ENCODE measurements around the gene HECTD4.
"Not testable (repeated sequence)": the region's sequence is repeated elsewhere in the genome, so short reads cannot be mapped to it uniquely, and the experiment has no call there.

The HECTD4 gene

GRCh38 chr12:112226768-112227167 is 155.5 kb downstream of the HECTD4 start:
- Histone ChIP-seq H3K27me3 (ENCODE audit: insufficient read depth, low read depth) (no peaks in the 10 kb centered on the region), H3K36me3 (ENCODE audit: insufficient read depth) (no peaks in the 10 kb centered on the region), H3K4me2 (no peak overlapping the region), H3K9ac (no peak overlapping the region), H4K20me1 (ENCODE audit: insufficient read depth) (no peaks in the 10 kb centered on the region), H3K79me2 (ENCODE audit: insufficient read depth, low read depth) (no peaks in the 10 kb centered on the region), H3K4me1 (ENCODE audit: low read depth, poor library complexity, severe bottlenecking) (peaks cover 7% of the 10 kb centered on the region), H3K27ac (no peak overlapping the region), H3K4me3 (IDR thresholded peaks at IDR 0.05; ENCODE audit: insufficient read depth, low read depth, low read length) (no peak overlapping the region), H2AFZ (ENCODE audit: low read depth) (no peak overlapping the region)
- TF ChIP-seq CTCF (conservative IDR thresholded peaks at IDR 0.05; ENCODE audit: low read depth, low read length) = no peak

GRCh38 chr12:112220628-112221027 is 161.6 kb downstream of the HECTD4 start:
- not testable (repeated sequence) for H3K4me2 ChIP-seq; H4K20me1 ChIP-seq (ENCODE audit: insufficient read depth); H3K79me2 ChIP-seq (ENCODE audit: insufficient read depth, low read depth); H3K27ac ChIP-seq; H2AFZ ChIP-seq (ENCODE audit: low read depth); H3K27me3 ChIP-seq (ENCODE audit: insufficient read depth, low read depth); H3K36me3 ChIP-seq (ENCODE audit: insufficient read depth); H3K4me1 ChIP-seq (ENCODE audit: low read depth, poor library complexity, severe bottlenecking); H3K4me3 ChIP-seq (IDR thresholded peaks at IDR 0.05; ENCODE audit: insufficient read depth, low read depth, low read length); H3K9ac ChIP-seq

- Histone ChIP-seq H4K20me1 (ENCODE audit: insufficient read depth) (no peaks in the 10 kb centered on the region), H3K9ac (no peak overlapping the region), H3K27ac (no peak overlapping the region), H3K79me2 (ENCODE audit: insufficient read depth, low read depth) (no peaks in the 10 kb centered on the region), H2AFZ (ENCODE audit: low read depth) (no peak overlapping the region), H3K4me1 (ENCODE audit: low read depth, poor library complexity, severe bottlenecking) (peaks cover 7% of the 10 kb centered on the region), H3K4me2 (no peak overlapping the region), H3K4me3 (IDR thresholded peaks at IDR 0.05; ENCODE audit: insufficient read depth, low read depth, low read length) (no peak overlapping the region), H3K27me3 (ENCODE audit: insufficient read depth, low read depth) (no peaks in the 10 kb centered on the region), H3K36me3 (ENCODE audit: insufficient read depth) (no peaks in the 10 kb centered on the region)
- no peak for TF ChIP-seq CTCF (conservative IDR thresholded peaks at IDR 0.05; ENCODE audit: low read depth, low read length)
Measured at GRCh38 chr12:112219195-112219594, 163.0 kb downstream of the HECTD4 start.

GRCh38 chr12:112218150-112218549 is 164.1 kb downstream of the HECTD4 start:
- Histone ChIP-seq H3K79me2 (ENCODE audit: insufficient read depth, low read depth) (no peaks in the 10 kb centered on the region), H3K4me2 (no peak overlapping the region), H3K36me3 (ENCODE audit: insufficient read depth) (no peaks in the 10 kb centered on the region), H3K9ac (no peak overlapping the region), H2AFZ (ENCODE audit: low read depth) (no peak overlapping the region), H3K27me3 (ENCODE audit: insufficient read depth, low read depth) (no peaks in the 10 kb centered on the region), H4K20me1 (ENCODE audit: insufficient read depth) (no peaks in the 10 kb centered on the region), H3K27ac (no peak overlapping the region), H3K4me1 (ENCODE audit: low read depth, poor library complexity, severe bottlenecking) (peaks cover 7% of the 10 kb centered on the region), H3K4me3 (IDR thresholded peaks at IDR 0.05; ENCODE audit: insufficient read depth, low read depth, low read length) (no peak overlapping the region)
- TF ChIP-seq CTCF (conservative IDR thresholded peaks at IDR 0.05; ENCODE audit: low read depth, low read length) = no peak

GRCh38 chr12:112217647-112218046 is 164.6 kb downstream of the HECTD4 start:
- Histone ChIP-seq H3K27ac (no peak overlapping the region), H3K27me3 (ENCODE audit: insufficient read depth, low read depth) (no peaks in the 10 kb centered on the region), H4K20me1 (ENCODE audit: insufficient read depth) (no peaks in the 10 kb centered on the region), H3K36me3 (ENCODE audit: insufficient read depth) (no peaks in the 10 kb centered on the region), H3K79me2 (ENCODE audit: insufficient read depth, low read depth) (no peaks in the 10 kb centered on the region), H3K4me3 (IDR thresholded peaks at IDR 0.05; ENCODE audit: insufficient read depth, low read depth, low read length) (no peak overlapping the region), H3K9ac (no peak overlapping the region), H3K4me1 (ENCODE audit: low read depth, poor library complexity, severe bottlenecking) (peaks cover 5% of the 10 kb centered on the region), H2AFZ (ENCODE audit: low read depth) (no peak overlapping the region), H3K4me2 (no peak overlapping the region)
- no peak for TF ChIP-seq CTCF (conservative IDR thresholded peaks at IDR 0.05; ENCODE audit: low read depth, low read length)

All from KMS-11 (cell line).